OCI-LY1 (cell line): Measurements from ENCODE around the gene TLE6.

Experiments
- H2AFZ ChIP-seq: fragments of 200-600 bp; sonication (generic), shearing (Covaris generic); 2 replicates; pipeline ENCODE4 v1.6.0; 2014; ENCODE audit warnings: antibody characterized with exemption, mild to moderate bottlenecking, low read length
- H3F3A ChIP-seq: fragments of 200-600 bp; sonication (generic), shearing (Covaris generic); 2 replicates; pipeline ENCODE4 v1.6.0; 2014; ENCODE audit warnings: mild to moderate bottlenecking, antibody characterized with exemption, low read length, moderate library complexity; ENCODE audit not compliant: insufficient read depth
- H3K27ac ChIP-seq: fragments of 200-600 bp; sonication (generic); 2 replicates; pipeline ENCODE4 v1.5.1; 2014; ENCODE audit warnings: low read length, mixed run types, mild to moderate bottlenecking, low read depth; ENCODE audit not compliant: poor library complexity, severe bottlenecking
- H3K27me3 ChIP-seq: fragments of 200-600 bp; sonication (generic); 2 replicates; pipeline ENCODE4 v1.6.0; 2014; ENCODE audit warnings: antibody characterized with exemption, mild to moderate bottlenecking, low read length, moderate library complexity; ENCODE audit not compliant: insufficient read depth
- H3K36me3 ChIP-seq: fragments of 200-600 bp; sonication (generic); 2 replicates; pipeline ENCODE4 v1.6.1; 2014; ENCODE audit warnings: mild to moderate bottlenecking, antibody characterized with exemption, low read length, moderate library complexity, mixed read lengths; ENCODE audit not compliant: insufficient read depth
- H3K4me1 ChIP-seq: fragments of 200-600 bp; sonication (generic); 2 replicates; pipeline ENCODE4 v1.5.1; 2014; ENCODE audit warnings: mild to moderate bottlenecking, low read length, moderate library complexity; ENCODE audit not compliant: insufficient read depth, severe bottlenecking
- H3K4me2 ChIP-seq: fragments of 200-600 bp; sonication (generic), shearing (Covaris generic); 2 replicates; pipeline ENCODE4 v1.6.1; 2014; ENCODE audit warnings: low read length
- H3K4me3 ChIP-seq: fragments of 200-600 bp; sonication (generic); 2 replicates; pipeline ENCODE4 v1.5.1; 2014; ENCODE audit warnings: low read length, low read depth, mild to moderate bottlenecking, mixed read lengths; ENCODE audit not compliant: poor library complexity, severe bottlenecking
- H3K79me2 ChIP-seq: fragments of 200-600 bp; shearing (Covaris generic); 2 replicates; pipeline ENCODE4 v1.6.1; 2016; ENCODE audit warnings: mixed run types, low read length, mixed read lengths; ENCODE audit not compliant: insufficient read depth
- H3K9ac ChIP-seq: fragments of 200-600 bp; sonication (generic), shearing (Covaris generic); 2 replicates; pipeline ENCODE4 v1.6.1; 2014; ENCODE audit warnings: mild to moderate bottlenecking, low read length, mixed read lengths
- H3K9me2 ChIP-seq: fragments of 200-600 bp; sonication (generic), shearing (Covaris generic); 2 replicates; pipeline ENCODE4 v1.6.1; 2014; ENCODE audit warnings: low read depth, mild to moderate bottlenecking, low read length, mixed read lengths
- H3K9me3 ChIP-seq: fragments of 200-600 bp; shearing (Covaris generic); 2 replicates; pipeline ENCODE4 v1.6.1; 2014; ENCODE audit warnings: low read length, mixed read lengths
- H4K20me1 ChIP-seq: fragments of 200-600 bp; sonication (generic), shearing (Covaris generic); 2 replicates; pipeline ENCODE4 v1.6.0; 2016; ENCODE audit warnings: mild to moderate bottlenecking, low read length; ENCODE audit not compliant: insufficient read depth
- CTCF ChIP-seq: fragments of 200-600 bp; sonication (generic), shearing (Covaris generic); IDR thresholded peaks from 2 replicates; pipeline ENCODE4 v1.5.1; 2017; ENCODE audit warnings: mild to moderate bottlenecking, antibody characterized with exemption, low read length, moderate library complexity, mixed read lengths
- EZH2 ChIP-seq: fragments of 200-600 bp; sonication (generic), shearing (Covaris generic); IDR thresholded peaks from 2 replicates; pipeline ENCODE4 v1.8.0; 2017; ENCODE audit warnings: borderline replicate concordance, mixed run types, mild to moderate bottlenecking, antibody characterized with exemption, low read length, moderate library complexity, mixed read lengths

Gene TLE6

GRCh38 chr19:3014135-3014534 is 36.8 kb downstream of the TLE6 start:
- Histone ChIP-seq H3K79me2 (no peaks in the 10 kb centered on the region), H3K36me3 (no peaks in the 10 kb centered on the region), H3K27me3 (peaks cover 1% of the 10 kb centered on the region; the same call in 1 of the 2 replicates), H4K20me1 (no peaks in the 10 kb centered on the region), H3K9me2 (no peaks in the 10 kb centered on the region), H3F3A (no peaks in the 10 kb centered on the region), H3K4me1 (no peaks in the 10 kb centered on the region), H3K9ac (no peak overlapping the region), H2AFZ (no peak overlapping the region), H3K27ac (no peak overlapping the region), H3K9me3 (no peaks in the 10 kb centered on the region), H3K4me3 (no peak overlapping the region), H3K4me2 (no peak overlapping the region)
- TF ChIP-seq EZH2: no peak
- no peak for TF ChIP-seq CTCF

GRCh38 chr19:3015126-3016057 is 38.0 kb downstream of the TLE6 start:
- H3K4me2 ChIP-seq: no peak overlapping the region
- no peaks in the 10 kb centered on the region for H3K36me3 ChIP-seq
- no peaks in the 10 kb centered on the region for H3K79me2 ChIP-seq
- no peaks in the 10 kb centered on the region for H3K9me3 ChIP-seq
- no peaks in the 10 kb centered on the region for H3F3A ChIP-seq
- no peak overlapping the region for H2AFZ ChIP-seq
- no peak overlapping the region for H3K27ac ChIP-seq
- H3K9ac ChIP-seq: no peak overlapping the region
- H3K9me2 ChIP-seq: no peaks in the 10 kb centered on the region
- no peaks in the 10 kb centered on the region for H4K20me1 ChIP-seq
- no peak for TF ChIP-seq CTCF
- H3K4me1 ChIP-seq: no peaks in the 10 kb centered on the region
- H3K4me3 ChIP-seq: no peak overlapping the region
- H3K27me3 ChIP-seq: peaks cover 7% of the 10 kb centered on the region; the same call in 1 of the 2 replicates

- no peaks in the 10 kb centered on the region for H3K9me2 ChIP-seq
- H3K79me2 ChIP-seq: no peaks in the 10 kb centered on the region
- no peaks in the 10 kb centered on the region for H3K36me3 ChIP-seq
- no peak overlapping the region for H3K27ac ChIP-seq
- peaks cover 7% of the 10 kb centered on the region; the same call in 1 of the 2 replicates for H3K27me3 ChIP-seq
- no peaks in the 10 kb centered on the region for H3F3A ChIP-seq
- TF ChIP-seq EZH2 (no peak), CTCF (no peak)
- H3K4me1 ChIP-seq: no peaks in the 10 kb centered on the region
- H3K4me3 ChIP-seq: no peak overlapping the region
- H2AFZ ChIP-seq: no peak overlapping the region
- H3K9me3 ChIP-seq: no peaks in the 10 kb centered on the region
- H3K9ac ChIP-seq: no peak overlapping the region
- no peaks in the 10 kb centered on the region for H4K20me1 ChIP-seq
- H3K4me2 ChIP-seq: no peak overlapping the region
Observed at GRCh38 chr19:3017923-3018322, 40.6 kb downstream of the TLE6 start.
